ENCODE data around the gene OR10G8.
"Not testable (repeated sequence)": the region's sequence is repeated elsewhere in the genome, so short reads cannot be mapped to it uniquely, and the experiment has no call there.

OR10G8 gene

GRCh38 chr11:124026498-124026897 lies at the start of gene OR10G8:
Gene OR10G8, plus strand, starts transcription at chr11:124026798. Its CDS starts 2,825 bp downstream, at chr11:124029623.
- DNase-seq (ENCODE audit: low spot score) = no peak

GRCh38 chr11:123977731-123978347 lies 48.8 kb upstream of the OR10G8 start, which contains the start of gene OR10S1:
Gene OR10S1, minus strand, starts transcription at chr11:123977781. Its CDS starts 117 bp downstream, at chr11:123977664.
- DNase-seq (ENCODE audit: low spot score) = no peak

- DNase-seq (ENCODE audit: low spot score) = no peak
Observed at GRCh38 chr11:123979311-123979710, 47.3 kb upstream of the OR10G8 start.

GRCh38 chr11:123995119-123995518 lies 31.5 kb upstream of the OR10G8 start, which contains the start of gene OR10G6:
Gene OR10G6, minus strand, starts transcription at chr11:123995161. Its CDS starts 0 bp downstream, at chr11:123995161.
- DNase-seq (ENCODE audit: low spot score) = no peak

DNA sequence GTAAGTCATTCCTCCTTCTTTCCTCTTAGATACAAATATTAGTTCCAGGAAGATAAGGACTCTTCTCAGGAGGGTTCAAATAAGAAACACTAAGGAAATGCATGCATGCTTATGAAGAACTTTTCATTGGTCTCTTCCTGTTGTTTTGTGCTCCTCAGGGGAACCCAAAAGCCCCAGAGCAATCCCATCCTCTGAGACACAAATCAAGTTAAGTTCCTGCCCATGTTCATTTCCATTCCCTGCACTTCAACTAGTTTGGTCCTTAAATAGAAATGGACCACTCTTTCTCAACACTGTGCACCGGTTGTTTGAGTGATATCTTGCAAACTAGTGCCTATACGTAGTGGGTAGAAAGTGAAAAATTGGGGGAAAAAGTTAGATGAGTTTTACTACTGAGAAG lies 13.9 kb upstream of the OR10G8 start, which contains the start of gene OR10G4:
TSS of gene OR10G4 (plus strand) at position 301 of the 400 bp plus-strand sequence. CDS start 2,578 bp downstream, outside the sequence.
- DNase-seq (ENCODE audit: low spot score) = no peak

GRCh38 chr11:124015837-124016236 lies 10.8 kb upstream of the OR10G8 start:
- DNase-seq (ENCODE audit: low spot score) = not testable (repeated sequence)

- DNase-seq (ENCODE audit: low spot score) = no peak
Observed at GRCh38 chr11:124036666-124037065, 10.1 kb downstream of the OR10G8 start.

DNA sequence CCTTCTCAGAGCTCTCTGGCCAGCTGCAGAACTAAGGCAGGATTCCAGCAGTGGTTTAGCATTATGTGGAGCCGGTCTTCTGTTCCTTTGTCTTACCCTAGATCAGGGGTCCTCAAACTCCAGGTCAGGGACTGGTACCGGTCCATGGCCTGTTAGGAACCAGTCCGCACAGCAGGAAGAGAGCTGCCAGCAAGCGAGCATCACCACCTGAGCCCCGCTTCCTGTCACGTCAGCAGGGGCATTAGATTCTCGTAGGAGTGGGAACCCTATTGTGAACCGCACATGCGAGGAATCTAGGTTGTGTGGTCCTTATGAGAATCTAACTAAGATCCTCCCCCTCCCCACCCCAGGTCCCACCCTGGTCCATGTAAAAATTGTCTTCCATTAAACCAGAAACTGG lies 13.0 kb downstream of the OR10G8 start:
- DNase-seq (ENCODE audit: low spot score) = no peak

- no peak for DNase-seq (ENCODE audit: low spot score)
Observed at GRCh38 chr11:124041254-124041653, 14.7 kb downstream of the OR10G8 start, which contains the start of gene OR10G7. Gene OR10G7, minus strand, starts transcription at chr11:124041325. Its CDS starts 2,324 bp downstream, at chr11:124039001.

- no peak for DNase-seq (ENCODE audit: low spot score)
Observed at GRCh38 chr11:124043420-124043819, 16.8 kb downstream of the OR10G8 start.

GRCh38 chr11:124050748-124051147 lies 24.1 kb downstream of the OR10G8 start:
- no peak for DNase-seq (ENCODE audit: low spot score)

DNA sequence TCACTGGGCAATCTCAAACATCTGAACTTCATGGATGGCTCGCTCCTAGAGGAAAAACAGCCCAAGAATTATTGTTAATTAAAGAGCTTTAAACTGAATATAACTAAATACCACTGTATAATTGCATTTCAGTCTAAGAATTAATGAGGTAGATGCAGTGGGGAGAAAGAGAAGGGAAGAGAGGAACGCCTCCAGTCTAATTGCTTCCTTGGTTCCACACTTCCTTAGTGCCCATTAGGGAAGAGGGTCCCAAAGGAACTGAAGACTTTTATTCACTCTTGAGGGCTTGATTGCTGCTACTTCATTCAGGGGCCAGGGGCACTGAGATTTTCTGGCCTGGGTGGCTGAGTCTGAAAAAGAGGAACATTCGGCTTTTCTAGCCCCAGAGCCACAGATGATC lies 26.4 kb downstream of the OR10G8 start:
- DNase-seq (ENCODE audit: low spot score) = no peak

- DNase-seq (ENCODE audit: low spot score) = no peak
Observed at GRCh38 chr11:124068601-124069110, 42.1 kb downstream of the OR10G8 start.

GRCh38 chr11:124069429-124070401 lies 43.1 kb downstream of the OR10G8 start:
- DNase-seq (ENCODE audit: low spot score) = peak; percentile 58

DNA sequence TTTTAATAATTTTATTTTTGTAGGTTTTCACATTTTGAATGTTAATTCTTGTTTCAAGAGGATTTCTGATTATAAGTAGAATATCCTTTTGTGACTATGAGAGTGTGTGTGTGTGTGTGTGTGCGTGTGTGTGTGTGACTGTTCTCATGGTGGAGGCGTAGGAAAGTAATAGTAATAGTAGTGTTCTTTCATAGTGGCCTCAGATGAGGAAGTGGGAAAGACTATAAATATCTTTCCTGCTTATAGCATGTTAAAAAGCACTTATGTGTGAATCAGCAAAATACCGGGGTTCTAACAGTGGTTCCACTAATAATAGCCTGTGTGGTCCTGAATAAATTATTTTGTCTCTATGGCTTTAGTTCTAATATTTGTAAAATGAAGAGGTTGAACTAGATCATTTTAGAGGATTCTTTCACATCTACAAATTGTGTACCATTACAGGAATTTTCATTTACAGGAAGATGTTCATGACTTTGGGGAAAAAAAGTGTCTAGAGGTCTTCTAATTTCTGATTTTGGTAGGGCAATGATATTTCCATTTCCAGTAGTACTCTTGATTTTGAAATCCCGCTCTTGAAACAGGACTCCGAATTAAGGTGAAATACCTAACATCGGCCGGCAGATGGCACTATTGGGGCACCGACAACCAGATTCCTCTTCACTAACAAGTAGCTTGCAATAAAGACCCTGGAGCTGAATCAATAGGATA lies 44.5 kb downstream of the OR10G8 start:
- DNase-seq (ENCODE audit: low spot score) = peak; percentile 68

DNA sequence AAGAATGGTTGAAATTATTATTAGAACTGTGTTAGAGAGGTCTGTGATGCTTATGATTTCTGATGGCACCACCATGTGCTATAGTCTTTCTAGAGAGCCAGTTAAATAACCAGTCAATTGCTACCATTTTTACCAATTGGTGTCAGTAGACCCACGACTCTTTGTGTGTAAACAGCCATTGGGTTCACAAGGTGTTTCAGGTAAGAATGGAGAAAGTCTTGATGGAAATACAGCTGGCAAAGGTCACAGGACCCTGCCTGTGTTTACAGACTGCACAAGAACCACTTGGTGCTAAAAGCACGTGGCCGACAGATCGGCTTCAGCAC lies 45.0 kb downstream of the OR10G8 start:
- DNase-seq (ENCODE audit: low spot score) = no peak

GRCh38 chr11:124072147-124072546 lies 45.5 kb downstream of the OR10G8 start:
- DNase-seq (ENCODE audit: low spot score) = no peak

GRCh38 chr11:124074554-124074953 lies 48.0 kb downstream of the OR10G8 start:
- no peak for DNase-seq (ENCODE audit: low spot score)

- no peak for DNase-seq (ENCODE audit: low spot score)
Observed at GRCh38 chr11:124075492-124075840, 48.9 kb downstream of the OR10G8 start.

GRCh38 chr11:124075841-124076651 lies 49.4 kb downstream of the OR10G8 start:
- peak; percentile 47 for DNase-seq (ENCODE audit: low spot score)

- DNase-seq (ENCODE audit: low spot score) = no peak
Observed at GRCh38 chr11:124077266-124077665, 50.7 kb downstream of the OR10G8 start.

All from AG08396 (cell line).